ENCODE measurements around the gene MRPL12.

DNA sequence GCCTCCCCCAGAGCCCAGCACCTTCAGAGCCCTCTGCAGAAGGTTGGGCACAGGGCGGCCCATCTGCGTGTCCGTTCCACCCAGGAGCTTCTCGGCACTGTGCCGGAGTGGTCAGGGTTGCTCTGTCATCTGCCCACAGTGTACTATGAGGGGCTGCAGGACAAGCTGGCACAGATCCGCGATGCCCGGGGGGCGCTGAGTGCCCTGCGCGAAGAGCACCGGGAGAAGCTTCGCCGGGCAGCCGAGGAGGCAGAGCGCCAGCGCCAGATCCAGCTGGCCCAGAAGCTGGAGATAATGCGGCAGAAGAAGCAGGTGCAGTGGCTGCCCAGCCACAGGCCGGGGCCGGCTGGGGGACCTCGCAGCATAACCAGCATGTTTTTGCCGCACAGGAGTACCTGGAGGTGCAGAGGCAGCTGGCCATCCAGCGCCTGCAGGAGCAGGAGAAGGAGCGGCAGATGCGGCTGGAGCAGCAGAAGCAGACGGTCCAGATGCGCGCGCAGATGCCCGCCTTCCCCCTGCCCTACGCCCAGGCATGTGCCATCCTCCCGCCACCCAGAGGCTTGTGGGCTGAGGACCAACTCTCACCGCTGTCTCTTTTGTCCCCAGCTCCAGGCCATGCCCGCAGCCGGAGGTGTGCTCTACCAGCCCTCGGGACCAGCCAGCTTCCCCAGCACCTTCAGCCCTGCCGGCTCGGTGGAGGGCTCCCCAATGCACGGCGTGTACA lies 6.8 kb upstream of the MRPL12 start:
- TF ChIP-seq, protein P1, sequence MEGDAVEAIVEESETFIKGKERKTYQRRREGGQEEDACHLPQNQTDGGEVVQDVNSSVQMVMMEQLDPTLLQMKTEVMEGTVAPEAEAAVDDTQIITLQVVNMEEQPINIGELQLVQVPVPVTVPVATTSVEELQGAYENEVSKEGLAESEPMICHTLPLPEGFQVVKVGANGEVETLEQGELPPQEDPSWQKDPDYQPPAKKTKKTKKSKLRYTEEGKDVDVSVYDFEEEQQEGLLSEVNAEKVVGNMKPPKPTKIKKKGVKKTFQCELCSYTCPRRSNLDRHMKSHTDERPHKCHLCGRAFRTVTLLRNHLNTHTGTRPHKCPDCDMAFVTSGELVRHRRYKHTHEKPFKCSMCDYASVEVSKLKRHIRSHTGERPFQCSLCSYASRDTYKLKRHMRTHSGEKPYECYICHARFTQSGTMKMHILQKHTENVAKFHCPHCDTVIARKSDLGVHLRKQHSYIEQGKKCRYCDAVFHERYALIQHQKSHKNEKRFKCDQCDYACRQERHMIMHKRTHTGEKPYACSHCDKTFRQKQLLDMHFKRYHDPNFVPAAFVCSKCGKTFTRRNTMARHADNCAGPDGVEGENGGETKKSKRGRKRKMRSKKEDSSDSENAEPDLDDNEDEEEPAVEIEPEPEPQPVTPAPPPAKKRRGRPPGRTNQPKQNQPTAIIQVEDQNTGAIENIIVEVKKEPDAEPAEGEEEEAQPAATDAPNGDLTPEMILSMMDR (IDR thresholded peaks at IDR 0.05; ENCODE audit: low read length), result no peak
- no peak for TF ChIP-seq EZH2 (IDR thresholded peaks at IDR 0.05; ENCODE audit: borderline replicate concordance, low read length)

Data from OCI-LY1 (cell line).